ENCODE data around the gene ABCA4.

ABCA4 gene

DNA sequence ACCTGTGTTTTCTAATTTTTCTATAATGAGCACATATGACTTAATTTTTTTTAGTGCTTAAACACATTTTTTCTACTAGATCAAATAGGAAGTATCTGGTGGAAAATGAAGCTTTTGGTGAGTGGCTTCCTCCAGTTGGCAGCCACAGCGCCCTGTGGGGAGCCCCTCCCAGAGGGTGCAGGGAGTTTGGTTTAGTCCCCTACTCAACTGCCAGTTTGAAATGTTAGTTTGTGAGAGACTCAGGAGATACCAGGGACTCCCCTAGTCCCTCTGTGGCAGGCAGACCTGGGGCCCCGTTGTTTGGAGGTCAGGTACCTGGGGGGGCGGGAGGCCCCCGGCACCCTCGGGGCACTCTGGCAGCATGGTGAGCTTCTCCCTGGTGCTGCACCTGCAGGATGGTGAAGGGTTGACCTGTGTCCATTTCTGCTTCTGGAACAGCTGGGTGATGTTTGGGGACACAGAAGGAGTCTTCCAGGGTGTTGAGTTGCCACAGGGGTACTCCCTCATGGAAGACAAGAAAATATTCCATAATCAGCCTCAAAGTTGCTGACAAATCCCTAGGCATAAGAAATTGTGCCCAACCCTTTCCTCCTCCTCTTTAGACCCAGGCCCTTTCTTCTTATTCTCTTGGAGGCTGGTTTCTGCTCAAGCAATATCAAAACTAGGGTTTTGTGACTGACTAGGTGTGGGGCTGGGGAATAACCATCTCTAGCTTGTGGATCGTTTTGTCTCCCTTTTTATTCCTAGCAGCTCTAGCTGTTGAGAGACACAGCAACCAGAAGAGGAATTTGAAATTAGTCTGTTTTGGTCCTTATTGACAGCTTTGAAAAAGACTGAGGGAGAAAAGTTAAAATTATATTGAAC lies 91.6 kb downstream of the ABCA4 start:
- CTCF ChIA-PET, result interaction anchor here (0.8 to 32.8 kb wide), 5 partner anchors 8 to 434 kb away, joined by 3 to 1945 read pairs (median 102); no protein-coding TSS in a partner anchor

DNA sequence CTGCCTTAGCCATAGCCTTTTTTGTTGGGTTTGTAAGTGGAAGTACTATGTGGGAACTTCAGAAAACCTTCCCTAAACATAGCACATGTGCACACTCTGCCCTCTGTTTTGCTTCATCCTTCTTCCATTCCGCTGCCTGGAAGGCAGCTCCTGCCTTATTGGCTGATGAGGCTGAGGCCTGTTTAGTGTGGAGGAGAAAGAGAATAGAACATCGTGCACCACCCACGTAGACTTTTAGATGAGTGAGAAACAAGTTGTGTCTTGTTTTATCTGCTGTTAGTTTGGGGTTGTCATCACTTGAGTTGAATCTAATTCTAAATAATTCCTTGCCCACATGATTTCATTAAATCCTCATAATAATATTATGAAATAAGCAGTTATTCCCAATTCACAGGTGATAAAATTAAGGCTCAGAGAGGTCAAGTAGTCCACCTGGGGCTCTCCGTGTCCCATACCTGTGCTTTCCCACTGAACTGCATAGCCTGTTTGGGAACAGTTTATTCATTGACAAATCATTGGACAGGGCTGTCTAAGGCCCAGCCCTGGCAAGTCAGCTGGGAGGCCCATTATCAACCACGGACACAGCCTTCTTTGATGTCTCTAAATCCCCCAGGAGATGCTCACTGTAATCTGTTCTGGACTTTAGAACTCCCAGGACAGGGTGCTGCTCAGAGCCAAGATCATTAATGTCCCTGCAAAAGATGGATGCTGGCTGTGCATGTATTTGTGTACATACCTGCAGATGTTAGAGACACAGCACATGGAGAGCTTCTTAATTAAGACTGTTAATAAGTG lies 93.0 kb downstream of the ABCA4 start:
- ChIA-PET CTCF (interaction anchor here (0.9 to 32.8 kb wide), 12 partner anchors 12 to 435 kb away, joined by 3 to 1945 read pairs (median 8); partner anchors contain the start of genes ARHGAP29 and GCLM), POLR2A (no interaction called here)
- H3K4me3 ChIP-seq (ENCODE audit: low read depth, low read length), result no peak overlapping the region
- no peak for TF ChIP-seq CTCF (IDR thresholded peaks at IDR 0.05; ENCODE audit: insufficient read depth, low read length, missing control alignments)
- DNase-seq (ENCODE audit: low read depth, low spot score), result no peak

More for the DNA sequence above, 91.6 kb downstream of the ABCA4 start:
- POLR2A ChIA-PET, result no interaction called here
- H3K4me3 ChIP-seq (ENCODE audit: low read depth, low read length), result no peak overlapping the region
- no peak for TF ChIP-seq CTCF (IDR thresholded peaks at IDR 0.05; ENCODE audit: insufficient read depth, low read length, missing control alignments)
- no peak for DNase-seq (ENCODE audit: low read depth, low spot score)

- ChIA-PET POLR2A (interaction anchor here (0.8 to 1.1 kb wide), 2 partner anchors 12 to 308 kb away, joined by 4 read pairs; no protein-coding TSS in a partner anchor), CTCF (interaction anchor here (0.7 to 32.8 kb wide), 41 partner anchors 11 to 779 kb away, joined by 3 to 1945 read pairs (median 4); partner anchors contain the start of genes ARHGAP29 and GCLM)
- no peak for TF ChIP-seq CTCF (IDR thresholded peaks at IDR 0.05; ENCODE audit: insufficient read depth, low read length, missing control alignments)
- H3K4me3 ChIP-seq (ENCODE audit: low read depth, low read length), result no peak overlapping the region
- no peak for DNase-seq (ENCODE audit: low read depth, low spot score)
Measured at GRCh38 chr1:94026619-94027380, 94.1 kb downstream of the ABCA4 start.

GRCh38 chr1:94025383-94026340 lies 95.3 kb downstream of the ABCA4 start:
- peak; percentile 41 for TF ChIP-seq CTCF (IDR thresholded peaks at IDR 0.05; ENCODE audit: insufficient read depth, low read length, missing control alignments)
- no peak for DNase-seq (ENCODE audit: low read depth, low spot score)
- CTCF ChIA-PET, result interaction anchor here (0.6 to 32.8 kb wide), 57 partner anchors 10 to 780 kb away, joined by 3 to 1945 read pairs (median 4); partner anchors contain the start of genes ABCD3 and GCLM
- H3K4me3 ChIP-seq (ENCODE audit: low read depth, low read length), result no peak overlapping the region
- POLR2A ChIA-PET, result interaction anchor here (0.8 to 1.1 kb wide), 2 partner anchors 14 to 309 kb away, joined by 4 read pairs; no protein-coding TSS in a partner anchor

- no peak for DNase-seq (ENCODE audit: low read depth, low spot score)
- no peak overlapping the region for H3K4me3 ChIP-seq (ENCODE audit: low read depth, low read length)
- CTCF ChIA-PET, result interaction anchor here (1.0 to 32.8 kb wide), 7 partner anchors 8 to 439 kb away, joined by 3 to 1945 read pairs (median 41); partner anchors contain the start of gene GCLM
- TF ChIP-seq CTCF (IDR thresholded peaks at IDR 0.05; ENCODE audit: insufficient read depth, low read length, missing control alignments), result no peak
- POLR2A ChIA-PET, result no interaction called here
Measured at GRCh38 chr1:94024104-94024792, 96.7 kb downstream of the ABCA4 start.

Data from AG04449 (cell line).